CD8-positive, alpha-beta memory T cell (primary cell): ENCODE data around the gene CATSPER1. TPM values are rescaled to one million over a fixed set of nuclear protein-coding genes. Genes with fewer than 3 reads are reported as not detected.

ENCODE experiments used
- CTCF ChIA-PET: fragments of 350-600 bp; sonication (Branson Sonifier 250); formaldehyde crosslinking; loops from one replicate; lab custom pipeline; 2021; ENCODE audit warnings: antibody characterized with exemption; lab: Charles Lee
- POLR2A ChIA-PET: fragments of 350-600 bp; sonication (Branson Sonifier 250); formaldehyde crosslinking; loops from one replicate; lab custom pipeline; 2021; ENCODE audit warnings: antibody characterized with exemption; lab: Charles Lee
- DNase-seq, 5 donors: peaks; one replicate each; pipeline versions ENCODE4 v3.0.0 to v3.0.0-alpha.2; 2020 to 2022; ENCODE audit warnings: mixed read lengths in 1 of 5
- H3K27ac ChIP-seq: one replicate; pipeline ENCODE4 v1.7.0; 2013; ENCODE audit warnings: low read depth, mild to moderate bottlenecking, low read length, moderate library complexity
- H3K27me3 ChIP-seq: 2 replicates; pipeline ENCODE4 v1.7.0; 2013; ENCODE audit warnings: low read length, mild to moderate bottlenecking; ENCODE audit not compliant: insufficient read depth, poor library complexity, severe bottlenecking
- H3K36me3 ChIP-seq: 2 replicates; pipeline ENCODE4 v1.7.0; 2013; ENCODE audit warnings: mild to moderate bottlenecking, low read length, moderate library complexity; ENCODE audit not compliant: insufficient read depth
- H3K4me1 ChIP-seq: 2 replicates; pipeline ENCODE4 v1.7.0; 2013; ENCODE audit warnings: mild to moderate bottlenecking, low read length, moderate library complexity; ENCODE audit not compliant: insufficient read depth
- H3K4me3 ChIP-seq: 2 replicates; pipeline ENCODE4 v1.7.0; 2013; ENCODE audit warnings: mild to moderate bottlenecking, low read length
- H3K9me3 ChIP-seq: 2 replicates; pipeline ENCODE4 v1.7.0; 2013; ENCODE audit warnings: mild to moderate bottlenecking, low read length
- H3K27ac Mint-ChIP-seq, 8 donors: one replicate each; pipeline ENCODE4 v1.8.0; 2020 to 2021; ENCODE audit warnings: mixed read lengths in 8 of 8, mild to moderate bottlenecking in 6 of 8, inconsistent platforms in 3 of 8, moderate library complexity in 3 of 8
- H3K27me3 Mint-ChIP-seq, 2 donors: one replicate each; pipeline ENCODE4 v1.8.0; 2020 to 2021; ENCODE audit warnings: mixed read lengths in 2 of 2, mild to moderate bottlenecking in 1 of 2, moderate library complexity in 1 of 2
- H3K36me3 Mint-ChIP-seq, 3 donors: one replicate each; pipeline ENCODE4 v1.8.0; 2020 to 2021; ENCODE audit warnings: mixed read lengths in 3 of 3, inconsistent platforms in 1 of 3, mild to moderate bottlenecking in 1 of 3
- H3K4me1 Mint-ChIP-seq, 3 donors: one replicate each; pipeline ENCODE4 v1.8.0; 2020 to 2021; ENCODE audit warnings: mixed read lengths in 3 of 3, inconsistent platforms in 1 of 3, mild to moderate bottlenecking in 1 of 3
- H3K4me3 Mint-ChIP-seq, 7 donors: one replicate each; pipeline ENCODE4 v1.8.0; 2020 to 2021; ENCODE audit warnings: mixed read lengths in 7 of 7, mild to moderate bottlenecking in 6 of 7, moderate library complexity in 4 of 7, inconsistent platforms in 2 of 7
- H3K9me3 Mint-ChIP-seq, 5 donors: one replicate each; pipeline ENCODE4 v1.8.0; 2020 to 2022; ENCODE audit warnings: mixed read lengths in 5 of 5, mild to moderate bottlenecking in 3 of 5, moderate library complexity in 2 of 5, inconsistent platforms in 1 of 5
- polyA plus RNA-seq: library from polyadenylated mRNA; unstranded; fragments of 300-500 nt; fragmentation: Illumina TruSeq; gene quantifications from one replicate; pipeline ENCODE4 v1.2.3, GENCODE V29; 2021
- total RNA-seq, 2 experiments: library from RNA; stranded (reverse); gene quantifications; one replicate each; pipeline ENCODE4 v1.2.3, GENCODE V29; 2021

CATSPER1 gene
- total and polyA plus RNA-seq, 3 experiments from 2014 or later: not detected

GRCh38 chr11:66016793-66017177 is 9.5 kb downstream of the CATSPER1 start:
- Mint-ChIP-seq H3K36me3 (no peaks in the 10 kb centered on the region), H3K27ac (no peak overlapping the region), H3K4me1 (peaks cover 0 to 2% (median 0%) of the 10 kb centered on the region in 3 donors), H3K9me3 (no peaks in the 10 kb centered on the region), H3K27me3 (peaks cover 11 to 18% of the 10 kb centered on the region in 2 donors), H3K4me3 (no peak overlapping the region)
- no peaks in the 10 kb centered on the region for H3K4me1 ChIP-seq
- H3K36me3 ChIP-seq: no peaks in the 10 kb centered on the region
- H3K4me3 ChIP-seq: no peak overlapping the region
- H3K27ac ChIP-seq: no peak overlapping the region
- no peaks in the 10 kb centered on the region for H3K9me3 ChIP-seq
- peaks cover 13% of the 10 kb centered on the region for H3K27me3 ChIP-seq
- POLR2A ChIA-PET: no interaction called here
- CTCF ChIA-PET: no interaction called here
- no peak for DNase-seq

DNA sequence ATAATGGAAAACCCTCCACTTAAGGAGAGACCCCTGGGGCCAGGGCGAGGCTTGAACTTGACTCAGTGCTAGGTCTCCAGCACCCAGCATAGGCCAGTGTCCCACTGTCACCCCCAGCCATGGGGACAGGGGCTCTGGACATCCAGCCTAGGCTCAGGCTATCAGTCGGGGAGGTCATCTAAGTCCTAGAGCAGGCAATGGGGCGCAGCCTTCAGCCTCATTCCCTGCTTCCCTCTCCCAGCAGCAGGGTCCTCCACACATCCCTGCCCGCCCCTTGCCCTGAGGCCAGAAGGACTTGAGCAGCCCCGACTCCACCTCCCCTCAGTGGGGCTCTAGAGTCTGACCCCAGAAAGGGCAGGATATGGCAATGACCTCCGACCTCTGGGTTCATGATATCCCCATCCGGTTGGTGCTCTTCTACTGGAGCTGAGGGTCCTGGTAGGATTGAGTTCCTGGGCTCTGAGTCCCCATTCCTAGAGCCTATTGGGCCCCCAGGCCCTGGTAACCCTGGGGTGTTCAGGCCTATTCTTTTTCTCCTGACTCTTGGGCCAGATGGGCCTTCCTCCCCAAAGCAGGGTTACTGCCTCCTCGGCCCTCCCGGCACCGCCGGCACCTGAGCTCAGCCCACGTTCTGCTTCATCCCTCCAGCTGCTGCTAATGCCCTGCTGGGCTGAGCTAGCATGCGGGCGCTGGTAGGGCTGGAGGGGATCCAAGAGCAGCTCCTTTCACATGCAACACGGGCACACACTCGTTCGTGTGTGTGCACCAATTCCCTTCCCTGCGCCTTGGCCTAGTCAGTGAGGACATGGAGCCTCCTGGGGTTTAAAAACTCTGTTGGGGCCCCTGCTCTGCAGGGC is 10.1 kb downstream of the CATSPER1 start:
- no peak for DNase-seq
- Mint-ChIP-seq H3K4me1 (peaks cover 0 to 2% (median 0%) of the 10 kb centered on the region in 3 donors), H3K9me3 (no peaks in the 10 kb centered on the region), H3K36me3 (no peaks in the 10 kb centered on the region), H3K27ac (no peak overlapping the region), H3K27me3 (peaks cover 11 to 22% of the 10 kb centered on the region in 2 donors), H3K4me3 (no peak overlapping the region)
- Histone ChIP-seq H3K4me1 (no peaks in the 10 kb centered on the region), H3K4me3 (no peak overlapping the region), H3K27ac (no peak overlapping the region), H3K27me3 (peaks cover 16% of the 10 kb centered on the region), H3K9me3 (no peaks in the 10 kb centered on the region), H3K36me3 (no peaks in the 10 kb centered on the region)
- ChIA-PET CTCF (no interaction called here), POLR2A (no interaction called here)

DNA sequence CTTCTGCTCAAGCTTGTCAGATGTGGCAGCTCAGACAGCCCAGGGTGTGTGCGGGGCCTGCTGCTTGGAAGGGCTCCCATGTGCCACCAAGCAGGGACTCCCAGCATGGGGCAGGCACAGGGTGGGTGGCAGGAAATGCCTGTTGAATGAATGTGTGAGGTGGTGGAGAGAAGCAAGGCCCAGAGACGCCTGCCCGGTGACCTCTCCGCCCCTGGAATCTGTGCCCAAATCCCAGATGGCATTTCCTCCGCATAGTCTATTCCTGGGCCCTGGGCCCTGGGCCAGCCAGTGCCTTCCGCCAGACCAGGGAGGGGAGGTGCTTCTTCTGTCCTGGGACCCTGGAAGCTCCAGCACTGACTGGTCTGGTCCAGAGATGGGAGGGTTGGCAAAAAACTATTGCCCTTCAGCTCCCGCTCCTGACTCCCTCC is 10.8 kb downstream of the CATSPER1 start:
- no peaks in the 10 kb centered on the region for H3K36me3 Mint-ChIP-seq
- H3K4me3 ChIP-seq: no peak overlapping the region
- no peak overlapping the region for H3K4me3 Mint-ChIP-seq
- no peak overlapping the region for H3K27ac ChIP-seq
- no peak for DNase-seq
- H3K9me3 ChIP-seq: no peaks in the 10 kb centered on the region
- H3K27ac Mint-ChIP-seq: no peak overlapping the region
- no peaks in the 10 kb centered on the region for H3K4me1 Mint-ChIP-seq
- peaks cover 14 to 24% of the 10 kb centered on the region in 2 donors for H3K27me3 Mint-ChIP-seq
- no peaks in the 10 kb centered on the region for H3K4me1 ChIP-seq
- H3K27me3 ChIP-seq: peaks cover 16% of the 10 kb centered on the region
- CTCF ChIA-PET: no interaction called here
- H3K36me3 ChIP-seq: no peaks in the 10 kb centered on the region
- POLR2A ChIA-PET: no interaction called here
- no peaks in the 10 kb centered on the region for H3K9me3 Mint-ChIP-seq

DNA sequence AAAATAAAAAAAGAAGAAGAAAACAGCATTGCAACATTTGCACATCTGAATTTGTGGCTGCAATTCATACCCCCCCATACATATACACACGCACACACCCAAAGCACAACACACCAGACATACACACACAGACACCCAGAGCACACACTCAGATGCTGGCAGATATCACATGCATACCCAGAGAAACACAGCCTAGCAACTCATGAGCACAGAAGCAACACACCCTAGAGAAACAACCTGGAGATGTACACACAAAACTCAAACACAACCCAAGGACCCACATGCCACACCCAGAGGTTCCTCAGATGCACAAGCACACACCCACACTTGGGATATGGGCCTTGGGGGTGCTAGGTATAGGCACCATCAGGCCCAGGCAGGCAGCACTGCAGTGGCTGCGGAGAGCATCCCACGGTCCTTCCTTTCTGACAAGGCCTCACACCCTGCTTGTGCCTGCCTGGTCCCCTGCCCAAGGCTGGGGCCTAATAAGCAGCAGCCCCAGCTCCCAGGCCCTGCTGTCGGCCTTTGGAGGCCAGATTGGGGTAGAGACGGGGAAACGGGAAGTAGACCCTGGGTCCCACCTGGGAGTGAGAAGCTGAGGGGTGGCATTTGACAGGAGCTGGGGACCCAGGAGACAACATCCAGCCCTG is 11.3 kb downstream of the CATSPER1 start:
- ChIA-PET CTCF (interaction anchor here (5.6 kb wide), 1 partner anchor 8 kb away, joined by 22 read pairs; no protein-coding TSS in a partner anchor), POLR2A (no interaction called here)
- H3K4me3 ChIP-seq: no peak overlapping the region
- no peak overlapping the region for H3K27ac ChIP-seq
- H3K4me1 Mint-ChIP-seq: no peaks in the 10 kb centered on the region
- no peaks in the 10 kb centered on the region for H3K4me1 ChIP-seq
- no peak for DNase-seq
- H3K27me3 Mint-ChIP-seq: peaks cover 16 to 28% of the 10 kb centered on the region in 2 donors
- peaks cover 16% of the 10 kb centered on the region for H3K27me3 ChIP-seq
- no peaks in the 10 kb centered on the region for H3K36me3 ChIP-seq
- no peak overlapping the region for H3K4me3 Mint-ChIP-seq
- H3K27ac Mint-ChIP-seq: peak overlapping the region in 1 of 8 donors; percentile 38
- H3K9me3 ChIP-seq: no peaks in the 10 kb centered on the region
- H3K9me3 Mint-ChIP-seq: no peaks in the 10 kb centered on the region
- H3K36me3 Mint-ChIP-seq: no peaks in the 10 kb centered on the region

DNA sequence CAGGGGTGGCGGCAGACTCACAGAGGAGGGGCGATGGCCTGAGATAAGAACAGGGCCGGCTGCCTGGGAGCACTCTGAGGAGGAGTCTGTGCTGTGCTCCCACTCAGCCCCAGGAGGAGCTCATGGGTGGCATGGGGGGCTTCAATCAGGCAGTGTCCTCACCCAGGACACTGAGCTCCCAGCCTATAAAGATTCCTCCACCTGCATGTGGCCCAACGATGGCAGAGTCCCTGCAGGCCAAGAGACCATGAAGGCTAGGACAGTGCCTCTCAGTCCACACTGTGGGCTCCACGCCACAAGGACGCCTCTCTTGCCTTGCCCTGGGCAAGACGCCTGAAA is 12.5 kb downstream of the CATSPER1 start:
- Mint-ChIP-seq H3K9me3 (no peaks in the 10 kb centered on the region), H3K36me3 (no peaks in the 10 kb centered on the region), H3K27me3 (peaks cover 16 to 28% of the 10 kb centered on the region in 2 donors), H3K4me1 (no peaks in the 10 kb centered on the region), H3K27ac (no peak overlapping the region), H3K4me3 (no peak overlapping the region)
- no peaks in the 10 kb centered on the region for H3K36me3 ChIP-seq
- peaks cover 16% of the 10 kb centered on the region for H3K27me3 ChIP-seq
- no peak for DNase-seq
- H3K4me3 ChIP-seq: no peak overlapping the region
- POLR2A ChIA-PET: no interaction called here
- no peak overlapping the region for H3K27ac ChIP-seq
- H3K4me1 ChIP-seq: no peaks in the 10 kb centered on the region
- H3K9me3 ChIP-seq: no peaks in the 10 kb centered on the region
- CTCF ChIA-PET: interaction anchor here (1.2 to 5.6 kb wide), 2 partner anchors 9 to 11 kb away, joined by 4 to 22 read pairs; no protein-coding TSS in a partner anchor

DNA sequence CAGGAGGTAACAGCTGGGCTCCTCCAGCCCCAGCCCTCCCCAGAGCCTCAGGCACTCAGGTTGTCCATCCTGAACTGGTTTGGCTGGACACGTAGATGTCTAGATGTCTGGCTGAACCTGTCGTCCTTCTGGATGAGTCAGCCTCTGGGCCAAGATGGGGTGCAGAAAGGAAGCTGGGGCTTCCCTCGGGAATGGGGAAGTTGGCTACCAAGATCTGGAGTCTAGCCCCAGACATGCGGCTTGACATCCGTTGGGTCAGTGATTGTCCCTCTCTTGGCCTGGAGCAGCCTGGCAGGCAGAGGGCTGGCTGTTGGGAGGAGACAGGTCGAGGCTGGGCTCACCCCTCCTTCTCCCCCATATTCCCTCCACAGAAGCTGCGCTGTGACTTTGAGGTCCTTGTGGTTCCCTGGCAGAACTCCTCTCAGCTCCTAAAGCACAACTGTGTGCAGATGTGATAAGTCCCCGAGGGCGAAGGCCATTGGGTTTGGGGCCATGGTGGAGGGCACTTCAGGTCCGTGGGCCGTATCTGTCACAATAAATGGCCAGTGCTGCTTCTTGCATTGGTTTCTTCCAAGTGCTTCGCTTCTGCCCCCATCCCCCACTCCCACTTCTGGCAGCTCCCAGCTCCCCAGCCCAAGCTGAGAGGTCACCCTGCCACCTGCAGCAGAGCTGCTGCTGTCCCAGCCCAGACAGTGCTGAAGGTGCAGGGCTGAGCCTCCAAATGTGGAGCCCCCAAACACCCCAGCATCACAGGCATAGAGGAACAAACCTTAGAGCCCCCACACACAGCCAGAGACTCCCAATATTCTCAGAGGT is 13.1 kb downstream of the CATSPER1 start:
- no peak overlapping the region for H3K4me3 ChIP-seq
- H3K9me3 ChIP-seq: no peaks in the 10 kb centered on the region
- ChIA-PET POLR2A (no interaction called here), CTCF (interaction anchor here (1.2 to 5.6 kb wide), 2 partner anchors 9 to 10 kb away, joined by 4 to 22 read pairs; no protein-coding TSS in a partner anchor)
- Mint-ChIP-seq H3K27me3 (peaks cover 16 to 28% of the 10 kb centered on the region in 2 donors), H3K27ac (no peak overlapping the region), H3K36me3 (no peaks in the 10 kb centered on the region), H3K4me1 (no peaks in the 10 kb centered on the region), H3K4me3 (no peak overlapping the region), H3K9me3 (no peaks in the 10 kb centered on the region)
- peak overlapping the region; percentile 31 for H3K27ac ChIP-seq
- peaks cover 16% of the 10 kb centered on the region for H3K27me3 ChIP-seq
- no peaks in the 10 kb centered on the region for H3K4me1 ChIP-seq
- no peaks in the 10 kb centered on the region for H3K36me3 ChIP-seq
- no peak for DNase-seq

- H3K4me1 ChIP-seq: no peaks in the 10 kb centered on the region
- H3K4me3 ChIP-seq: no peak overlapping the region
- no peaks in the 10 kb centered on the region for H3K9me3 ChIP-seq
- no peaks in the 10 kb centered on the region for H3K36me3 ChIP-seq
- H3K4me3 Mint-ChIP-seq: no peak overlapping the region
- H3K36me3 Mint-ChIP-seq: no peaks in the 10 kb centered on the region
- peaks cover 16 to 28% of the 10 kb centered on the region in 2 donors for H3K27me3 Mint-ChIP-seq
- DNase-seq: no peak
- H3K27ac Mint-ChIP-seq: no peak overlapping the region
- H3K27me3 ChIP-seq: peaks cover 16% of the 10 kb centered on the region
- no peaks in the 10 kb centered on the region for H3K4me1 Mint-ChIP-seq
- ChIA-PET CTCF (interaction anchor here (1.2 to 5.6 kb wide), 2 partner anchors 9 to 10 kb away, joined by 4 to 22 read pairs; no protein-coding TSS in a partner anchor), POLR2A (no interaction called here)
- no peak overlapping the region for H3K27ac ChIP-seq
- no peaks in the 10 kb centered on the region for H3K9me3 Mint-ChIP-seq
Observed at GRCh38 chr11:66012371-66012945, 13.8 kb downstream of the CATSPER1 start.
